H9 (cell line): Measurements from ENCODE around the gene CTNNBL1. TPM values are rescaled to one million over a fixed set of nuclear protein-coding genes. Genes with fewer than 3 reads are reported as not detected.

ENCODE experiments used
- DNase-seq: peaks from one replicate; pipeline ENCODE4 v3.0.0-alpha.2; 2017
- H2AFZ ChIP-seq: one replicate; pipeline ENCODE4 v1.6.1; 2013; ENCODE audit warnings: mild to moderate bottlenecking, low read length, control low read depth, moderate library complexity
- H2AK5ac ChIP-seq: 2 replicates; pipeline ENCODE4 v1.6.1; 2013; ENCODE audit warnings: low read length, control low read depth, mixed read lengths; ENCODE audit not compliant: insufficient read length
- H2BK120ac ChIP-seq: one replicate; pipeline ENCODE4 v1.6.1; 2013; ENCODE audit warnings: low read depth, mild to moderate bottlenecking, low read length, control low read depth, inconsistent platforms; ENCODE audit not compliant: poor library complexity, severe bottlenecking
- H2BK12ac ChIP-seq: 2 replicates; pipeline ENCODE4 v1.6.1; 2013; ENCODE audit warnings: low read length, control low read depth, mixed read lengths, low read depth; ENCODE audit not compliant: insufficient read length
- H2BK15ac ChIP-seq: 2 replicates; pipeline ENCODE4 v1.6.1; 2013; ENCODE audit warnings: low read depth, low read length, control low read depth
- H2BK20ac ChIP-seq: one replicate; pipeline ENCODE4 v1.6.1; 2013; ENCODE audit warnings: low read depth, mild to moderate bottlenecking, low read length, control low read depth, inconsistent platforms; ENCODE audit not compliant: poor library complexity, severe bottlenecking
- H2BK5ac ChIP-seq: 2 replicates; pipeline ENCODE4 v1.6.1; 2013; ENCODE audit warnings: low read length, control low read depth, mixed read lengths; ENCODE audit not compliant: insufficient read length
- H3K14ac ChIP-seq: 2 replicates; pipeline ENCODE4 v1.6.1; 2013; ENCODE audit warnings: low read length, control low read depth; ENCODE audit not compliant: insufficient read depth
- H3K18ac ChIP-seq: 2 replicates; pipeline ENCODE4 v1.6.1; 2013; ENCODE audit warnings: low read depth, mild to moderate bottlenecking, mixed read lengths, low read length, control low read depth; ENCODE audit not compliant: insufficient read length
- H3K23ac ChIP-seq: 2 replicates; pipeline ENCODE4 v1.6.1; 2013; ENCODE audit warnings: low read length, control low read depth, mixed read lengths, low read depth; ENCODE audit not compliant: insufficient read length
- H3K23me2 ChIP-seq: 2 replicates; pipeline ENCODE4 v1.6.1; 2013; ENCODE audit warnings: low read depth, mild to moderate bottlenecking, mixed read lengths, low read length, control low read depth; ENCODE audit not compliant: insufficient read length, poor library complexity, severe bottlenecking
- H3K27ac ChIP-seq: 2 replicates; pipeline ENCODE4 v1.5.1; 2013; ENCODE audit warnings: low read length, control low read depth, mixed read lengths, low read depth; ENCODE audit not compliant: insufficient read length
- H3K27me3 ChIP-seq: 2 replicates; pipeline ENCODE4 v1.6.1; 2013; ENCODE audit warnings: low read length, control low read depth, inconsistent platforms; ENCODE audit not compliant: insufficient read depth
- H3K4ac ChIP-seq: 2 replicates; pipeline ENCODE4 v1.6.1; 2013; ENCODE audit warnings: low read depth, mild to moderate bottlenecking, control low read depth, inconsistent platforms, low read length, moderate library complexity
- H3K4me1 ChIP-seq: 2 replicates; pipeline ENCODE4 v1.6.1; 2013; ENCODE audit warnings: low read length, control low read depth, inconsistent platforms; ENCODE audit not compliant: insufficient read depth
- H3K4me2 ChIP-seq: 2 replicates; pipeline ENCODE4 v1.6.1; 2013; ENCODE audit warnings: low read length, control low read depth, mixed read lengths; ENCODE audit not compliant: insufficient read length, insufficient read depth
- H3K56ac ChIP-seq: 2 replicates; pipeline ENCODE4 v1.6.1; 2013; ENCODE audit warnings: low read depth, mild to moderate bottlenecking, mixed read lengths, low read length, control low read depth; ENCODE audit not compliant: insufficient read length
- H3K79me1 ChIP-seq: 2 replicates; pipeline ENCODE4 v1.6.1; 2013; ENCODE audit warnings: low read depth, mild to moderate bottlenecking, moderate library complexity, low read length, control low read depth, inconsistent platforms; ENCODE audit not compliant: insufficient read depth, poor library complexity, severe bottlenecking
- H3K79me2 ChIP-seq: 2 replicates; pipeline ENCODE4 v1.6.1; 2013; ENCODE audit warnings: low read length, control low read depth, inconsistent platforms; ENCODE audit not compliant: insufficient read depth
- H3K9ac ChIP-seq: 2 replicates; pipeline ENCODE4 v1.6.1; 2013; ENCODE audit warnings: low read length, control low read depth, mixed read lengths; ENCODE audit not compliant: insufficient read length; ENCODE audit errors: extremely low read depth
- H3K9me3 ChIP-seq: one replicate; pipeline ENCODE4 v1.6.1; 2013; ENCODE audit warnings: low read depth, low read length, inconsistent platforms; ENCODE audit not compliant: control insufficient read depth
- H3T11ph ChIP-seq: one replicate; pipeline ENCODE4 v1.6.1; 2013; ENCODE audit warnings: mild to moderate bottlenecking, low read length, control low read depth, inconsistent platforms
- H4K20me1 ChIP-seq: one replicate; pipeline ENCODE4 v1.6.1; 2013; ENCODE audit not compliant: control insufficient read depth, insufficient read length, insufficient read depth
- H4K5ac ChIP-seq: 2 replicates; pipeline ENCODE4 v1.6.1; 2013; ENCODE audit warnings: low read depth, mild to moderate bottlenecking, mixed read lengths, low read length, control low read depth; ENCODE audit not compliant: insufficient read length
- H4K8ac ChIP-seq: replicated peaks from 2 replicates; pipeline ENCODE4 v1.6.1; 2013; ENCODE audit warnings: low read length, control low read depth, mixed read lengths, low read depth; ENCODE audit not compliant: insufficient read length
- H4K91ac ChIP-seq: 2 replicates; pipeline ENCODE4 v1.6.1; 2013; ENCODE audit warnings: low read depth, mild to moderate bottlenecking, moderate library complexity, mixed read lengths, low read length, control low read depth; ENCODE audit not compliant: insufficient read length
- H3K27ac Mint-ChIP-seq, 3 experiments: 2 replicates in 2 of 3; 3 replicates in 1 of 3; pipeline ENCODE4 v1.8.0; 2020 to 2021; ENCODE audit warnings: mixed read lengths in 3 of 3, mild to moderate bottlenecking in 1 of 3, moderate library complexity in 1 of 3
- H3K27me3 Mint-ChIP-seq: 2 replicates; pipeline ENCODE4 v1.8.0; 2021; ENCODE audit warnings: low read depth, mild to moderate bottlenecking, moderate library complexity, mixed read lengths
- H3K36me3 Mint-ChIP-seq, 3 experiments: 2 replicates in 2 of 3; 3 replicates in 1 of 3; pipeline ENCODE4 v1.8.0; 2020 to 2021; ENCODE audit warnings: low read depth in 3 of 3, mixed read lengths in 3 of 3; ENCODE audit not compliant: insufficient read depth in 1 of 3
- H3K4me1 Mint-ChIP-seq, 2 experiments: 2 replicates each; pipeline ENCODE4 v1.8.0; 2020; ENCODE audit warnings: mixed read lengths in 2 of 2
- H3K4me3 Mint-ChIP-seq, 2 experiments: 2 replicates in 1 of 2; 3 replicates in 1 of 2; pipeline ENCODE4 v1.8.0; 2020 to 2021; ENCODE audit warnings: mild to moderate bottlenecking in 2 of 2, mixed read lengths in 2 of 2, moderate library complexity in 1 of 2
- H3K9me3 Mint-ChIP-seq, 2 experiments: 2 replicates in 1 of 2; 3 replicates in 1 of 2; pipeline ENCODE4 v1.8.0; 2020; ENCODE audit warnings: mild to moderate bottlenecking in 2 of 2, mixed read lengths in 2 of 2, moderate library complexity in 1 of 2
- WGBS: extraction: QIAGEN DNeasy Blood & Tissue Kit; methylation state at CpG from one replicate; pipeline ENCODE4 v1.1.7; 2013; ENCODE audit warnings: missing lambda C conversion rate, low lambda C conversion rate, mixed read lengths; ENCODE audit not compliant: insufficient read length; ENCODE audit errors: extremely low coverage; 5-methylcytosine and 5-hydroxymethylcytosine counted together
- total RNA-seq: library from RNA; stranded (reverse); gene quantifications from 2 replicates; pipeline ENCODE4 v1.2.1, GENCODE V29; 2021
- TF ChIP-seq, protein P1 (sequence below): fragments of 200-600 bp; sonication (generic); conservative IDR thresholded peaks from 3 replicates; pipeline ENCODE4 v1.8.0; 2021; ENCODE audit warnings: antibody characterized with exemption, mild to moderate bottlenecking

CTNNBL1 gene
- total RNA-seq, 1 experiment from 2014 or later, result 67.2 TPM

DNA sequence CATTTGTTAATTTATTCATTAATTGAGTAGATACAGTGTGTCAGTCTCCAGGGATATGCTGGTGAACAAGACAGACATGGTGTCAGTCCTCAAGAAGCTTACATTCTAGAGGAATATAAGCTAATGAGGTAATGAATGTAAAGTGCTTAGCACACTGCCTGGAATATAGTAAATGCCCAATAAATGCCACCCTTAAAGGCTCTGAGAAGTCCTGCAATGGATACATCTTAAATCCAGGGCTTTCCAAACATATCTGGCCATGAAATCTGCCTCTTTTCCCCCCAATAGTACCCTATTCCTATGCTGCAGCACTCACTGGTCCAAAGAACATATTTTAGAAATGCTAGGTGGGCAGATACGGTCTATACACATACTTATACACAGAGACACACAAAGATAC is 49.2 kb upstream of the CTNNBL1 start:
- Histone ChIP-seq H4K8ac (no peak overlapping the region), H4K20me1 (no peaks in the 10 kb centered on the region), H3K23ac (no peak overlapping the region), H4K5ac (no peak overlapping the region), H3K79me1 (no peaks in the 10 kb centered on the region), H2BK20ac (no peak overlapping the region), H2BK120ac (no peak overlapping the region), H4K91ac (no peak overlapping the region), H2BK5ac (no peak overlapping the region), H3K9me3 (no peaks in the 10 kb centered on the region), H2BK15ac (no peak overlapping the region), H2BK12ac (no peak overlapping the region), H3T11ph (no peak overlapping the region), H3K18ac (no peak overlapping the region), H3K56ac (no peak overlapping the region), H3K4ac (no peak overlapping the region), H3K14ac (no peak overlapping the region), H3K27ac (no peak overlapping the region), H3K23me2 (no peaks in the 10 kb centered on the region), H2AFZ (no peak overlapping the region), H3K79me2 (no peaks in the 10 kb centered on the region), H3K27me3 (no peaks in the 10 kb centered on the region; the same call in 1 of the 2 replicates), H3K4me2 (no peak overlapping the region), H2AK5ac (no peak overlapping the region), H3K4me1 (no peaks in the 10 kb centered on the region), H3K9ac (no peak overlapping the region)
- TF ChIP-seq, protein P1, sequence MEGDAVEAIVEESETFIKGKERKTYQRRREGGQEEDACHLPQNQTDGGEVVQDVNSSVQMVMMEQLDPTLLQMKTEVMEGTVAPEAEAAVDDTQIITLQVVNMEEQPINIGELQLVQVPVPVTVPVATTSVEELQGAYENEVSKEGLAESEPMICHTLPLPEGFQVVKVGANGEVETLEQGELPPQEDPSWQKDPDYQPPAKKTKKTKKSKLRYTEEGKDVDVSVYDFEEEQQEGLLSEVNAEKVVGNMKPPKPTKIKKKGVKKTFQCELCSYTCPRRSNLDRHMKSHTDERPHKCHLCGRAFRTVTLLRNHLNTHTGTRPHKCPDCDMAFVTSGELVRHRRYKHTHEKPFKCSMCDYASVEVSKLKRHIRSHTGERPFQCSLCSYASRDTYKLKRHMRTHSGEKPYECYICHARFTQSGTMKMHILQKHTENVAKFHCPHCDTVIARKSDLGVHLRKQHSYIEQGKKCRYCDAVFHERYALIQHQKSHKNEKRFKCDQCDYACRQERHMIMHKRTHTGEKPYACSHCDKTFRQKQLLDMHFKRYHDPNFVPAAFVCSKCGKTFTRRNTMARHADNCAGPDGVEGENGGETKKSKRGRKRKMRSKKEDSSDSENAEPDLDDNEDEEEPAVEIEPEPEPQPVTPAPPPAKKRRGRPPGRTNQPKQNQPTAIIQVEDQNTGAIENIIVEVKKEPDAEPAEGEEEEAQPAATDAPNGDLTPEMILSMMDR, result no peak
- Mint-ChIP-seq H3K4me3 (no peak overlapping the region), H3K27ac (no peak overlapping the region), H3K27me3 (peaks cover 22% of the 10 kb centered on the region), H3K36me3 (no peaks in the 10 kb centered on the region), H3K9me3 (peaks cover 0 to 2% of the 10 kb centered on the region in 2 experiments; a peak in 2 of 5 replicates), H3K4me1 (peaks cover 7 to 12% of the 10 kb centered on the region in 2 experiments)
- no peak for DNase-seq
- no CpG with 5 or more reads among the region's 1 CpG for whole genome bisulfite sequencing
